ENCODE measurements around the gene PTPRN2. TPM values are rescaled to one million over a fixed set of nuclear protein-coding genes. Genes with fewer than 3 reads are reported as not detected.

PTPRN2 gene
- total and polyA plus RNA-seq, 2 donors (not counting 3 experiments of a cell fraction or from before 2014, with no cell fraction given), result 0.62 to 0.88 TPM

GRCh38 chr7:157855452-157856213 is 732.0 kb downstream of the PTPRN2 start:
- TF ChIP-seq JUN (IDR thresholded peaks at IDR 0.05; ENCODE audit: borderline replicate concordance, insufficient read depth, insufficient read length, low read depth) (no peak), EZH2 (IDR thresholded peaks at IDR 0.05; ENCODE audit: borderline replicate concordance, low read depth, low read length, severe bottlenecking) (no peak), GATA2 (IDR thresholded peaks at IDR 0.05; ENCODE audit: insufficient read depth, insufficient read length, low read depth, low read length) (no peak), MYC (IDR thresholded peaks at IDR 0.05; ENCODE audit: low read depth, low read length) (no peak), CTCF (IDR thresholded peaks at IDR 0.05; ENCODE audit: extremely low read depth in 1 of 2, insufficient read depth in 1 of 2, low read depth in 1 of 2, low read length in 2 of 2) (no peak), POLR2AphosphoS5 (IDR thresholded peaks at IDR 0.05; ENCODE audit: insufficient read depth, low read depth, low read length) (no peak), MAX (IDR thresholded peaks at IDR 0.05; ENCODE audit: insufficient read depth, insufficient read length) (no peak), FOS (IDR thresholded peaks at IDR 0.05; ENCODE audit: borderline replicate concordance, insufficient read depth, low read length) (no peak), POLR2A (IDR thresholded peaks at IDR 0.05; ENCODE audit: low read depth, low read length) (no peak)

More at GRCh38 chr7:157855452-157856213, 732.0 kb downstream of the PTPRN2 start:
- Histone ChIP-seq H3K4me1 (ENCODE audit: control insufficient read depth, extremely low read depth, insufficient read depth, low read length) (no peaks in the 10 kb centered on the region), H3K4me2 (ENCODE audit: insufficient read depth, low read length) (no peak overlapping the region), H3K27ac (ENCODE audit: insufficient read depth, low read depth, low read length) (no peak overlapping the region), H3K9ac (replicated peaks; ENCODE audit: extremely low read depth, insufficient read depth, low read length) (no peak overlapping the region), H3K9me1 (replicated peaks; ENCODE audit: control insufficient read depth, extremely low read depth, insufficient read depth, low read length) (no peaks in the 10 kb centered on the region), H3K36me3 (ENCODE audit: control insufficient read depth in 2 of 2, extremely low read depth in 1 of 2, insufficient read depth in 2 of 2, low read length in 2 of 2) (no peaks in the 10 kb centered on the region), H3K4me3 (replicated peaks in 1 of 3; ENCODE audit: insufficient read depth in 1 of 3, low read depth in 1 of 3, low read length in 3 of 3) (no peak overlapping the region), H3K9me3 (replicated peaks; ENCODE audit: control insufficient read depth, insufficient read depth, low read length) (peaks cover 5% of the 10 kb centered on the region), H4K20me1 (replicated peaks; ENCODE audit: control insufficient read depth, extremely low read depth, insufficient read depth, low read length) (no peaks in the 10 kb centered on the region), H2AFZ (ENCODE audit: low read depth, low read length) (no peak overlapping the region), H3K79me2 (ENCODE audit: control insufficient read depth, insufficient read depth, low read length) (no peaks in the 10 kb centered on the region), H3K27me3 (ENCODE audit: control insufficient read depth in 2 of 2, insufficient read depth in 2 of 2, low read length in 2 of 2) (no peaks in the 10 kb centered on the region)
- DNase-seq (ENCODE audit: low read depth, low spot score), result no peak
- dilution Hi-C loops (cut with MboI; ENCODE audit: extremely low pct_ligation_motif_present, low sequenced_read_pairs) (no loop called here), intact Hi-C loops (cut with micrococcal nuclease) (no loop called here)
- POLR2A ChIA-PET, result no interaction called here
- BruUV-seq (replicated peaks), result no TSS peak
- FAIRE-seq, result no peak
- CTCF ChIA-PET, result no interaction called here

All from endothelial cell of umbilical vein (primary cell).